LNCaP clone FGC (cell line): Measurements from ENCODE around the gene FXYD4.
"Not testable (repeated sequence)": the region's sequence is repeated elsewhere in the genome, so short reads cannot be mapped to it uniquely, and the experiment has no call there.

Experiments used
- DNase-seq: peaks from one replicate; pipeline ENCODE4 v3.0.0-alpha.2; 2011; ENCODE audit warnings: low read depth
- H3K4me3 ChIP-seq: 2 replicates; pipeline ENCODE4 v1.5.1; 2011; ENCODE audit warnings: mild to moderate bottlenecking, low read depth, low read length, control low read depth
- CTCF ChIP-seq: IDR thresholded peaks from 2 replicates; pipeline ENCODE4 v1.5.1; 2012; ENCODE audit warnings: mild to moderate bottlenecking; ENCODE audit not compliant: control insufficient read depth, insufficient read depth; ENCODE audit errors: extremely low read depth

Gene FXYD4

GRCh38 chr10:43330824-43331127 is 40.7 kb upstream of the FXYD4 start:
- not testable (repeated sequence) for H3K4me3 ChIP-seq, DNase-seq

- no peak for DNase-seq
- TF ChIP-seq CTCF = no peak
- no peak overlapping the region for H3K4me3 ChIP-seq
Measured at GRCh38 chr10:43333653-43334052, 37.8 kb upstream of the FXYD4 start.

- no peak for DNase-seq
- no peak overlapping the region for H3K4me3 ChIP-seq
- TF ChIP-seq CTCF = no peak
Measured at GRCh38 chr10:43336061-43336460, 35.4 kb upstream of the FXYD4 start.

GRCh38 chr10:43336641-43337318 is 34.7 kb upstream of the FXYD4 start:
- H3K4me3 ChIP-seq = no peak overlapping the region
- no peak for DNase-seq
- TF ChIP-seq CTCF = no peak

DNA sequence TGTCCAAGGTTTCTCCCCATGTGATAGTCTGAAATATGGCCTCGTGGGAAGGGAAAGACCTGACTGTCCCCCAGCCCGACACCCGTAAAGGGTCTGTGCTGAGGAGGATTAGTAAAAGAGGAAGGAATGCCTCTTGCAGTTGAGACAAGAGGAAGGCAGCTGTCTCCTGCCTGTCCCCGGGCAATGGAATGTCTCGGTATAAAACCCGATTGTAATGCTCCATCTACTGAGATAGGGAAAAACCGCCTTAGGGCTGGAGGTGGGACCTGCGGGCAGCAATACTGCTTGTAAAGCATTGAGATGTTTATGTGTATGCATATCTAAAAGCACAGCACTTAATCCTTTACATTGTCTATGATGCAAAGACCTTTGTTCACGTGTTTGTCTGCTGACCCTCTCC is 33.9 kb upstream of the FXYD4 start:
- not testable (repeated sequence) for H3K4me3 ChIP-seq, DNase-seq

DNA sequence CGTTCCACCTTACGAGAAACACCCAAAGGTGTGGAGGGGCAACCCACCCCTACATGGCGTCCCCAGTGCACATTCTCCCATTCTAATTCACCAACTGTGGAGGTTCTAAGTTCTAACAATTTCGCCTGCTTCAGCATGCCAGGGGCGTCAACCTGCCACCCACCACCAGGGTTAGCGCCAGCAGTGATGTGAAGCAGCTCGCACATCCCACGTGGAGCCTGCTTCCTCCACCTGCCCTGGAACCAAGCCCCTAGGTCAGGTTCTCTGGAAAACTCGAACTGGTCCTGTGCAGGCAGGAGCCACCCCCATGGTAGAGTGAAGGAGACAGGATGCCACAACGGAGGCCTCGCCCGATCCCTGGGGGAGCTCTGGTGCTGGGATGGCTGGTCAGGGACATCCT is 33.3 kb upstream of the FXYD4 start:
- no peak for TF ChIP-seq CTCF

DNA sequence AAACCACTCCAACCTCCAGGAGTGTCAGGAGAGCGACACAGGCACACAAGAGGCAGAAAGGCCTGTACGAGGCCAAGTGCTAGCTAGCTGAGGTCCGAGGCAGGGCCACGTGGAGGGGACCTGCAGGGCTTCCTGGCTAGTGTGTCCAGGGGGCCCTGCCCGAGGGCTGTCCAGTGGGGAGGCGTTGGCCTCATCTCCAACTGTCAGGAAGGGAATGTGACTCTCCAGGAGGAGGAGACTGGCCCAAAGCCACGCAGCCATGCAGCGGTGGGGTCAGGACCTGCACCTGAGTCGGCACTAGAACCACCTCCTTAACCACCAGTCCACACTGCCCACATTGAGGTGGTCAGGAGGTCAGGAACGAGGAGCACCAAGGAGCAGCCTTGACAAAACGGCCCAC is 32.3 kb upstream of the FXYD4 start:
- H3K4me3 ChIP-seq = no peak overlapping the region
- no peak for TF ChIP-seq CTCF
- DNase-seq = no peak

More for the DNA sequence above, 33.3 kb upstream of the FXYD4 start:
- H3K4me3 ChIP-seq = no peak overlapping the region
- no peak for DNase-seq

- no peak overlapping the region for H3K4me3 ChIP-seq
- TF ChIP-seq CTCF = no peak
Measured at GRCh38 chr10:43340101-43340500, 31.3 kb upstream of the FXYD4 start.

More at GRCh38 chr10:43340101-43340500, 31.3 kb upstream of the FXYD4 start:
- no peak for DNase-seq
